Kidney epithelial cell (primary cell): Measurements from ENCODE around the gene DNMBP. TPM values are rescaled to one million over a fixed set of nuclear protein-coding genes. Genes with fewer than 3 reads are reported as not detected.
"Not testable (repeated sequence)": the region's sequence is repeated elsewhere in the genome, so short reads cannot be mapped to it uniquely, and the experiment has no call there.

ENCODE experiments used
- DNase-seq: peaks from one replicate; pipeline ENCODE4 v3.0.0-alpha.2; 2010; ENCODE audit warnings: low read depth
- H3K27me3 ChIP-seq: 2 replicates; pipeline ENCODE4 v1.6.0; 2011; ENCODE audit warnings: low read length; ENCODE audit not compliant: control insufficient read depth, insufficient read depth
- H3K36me3 ChIP-seq: 2 replicates; pipeline ENCODE4 v1.5.1; 2011; ENCODE audit warnings: low read length; ENCODE audit not compliant: control insufficient read depth, insufficient read depth
- H3K4me3 ChIP-seq: 2 replicates; pipeline ENCODE4 v1.5.1; 2011; ENCODE audit warnings: low read depth, mild to moderate bottlenecking, control low read depth, low read length
- CTCF ChIP-seq: IDR thresholded peaks from 2 replicates; pipeline ENCODE4 v1.5.1; 2011; ENCODE audit warnings: mild to moderate bottlenecking, moderate library complexity, low read length, control low read depth, inconsistent platforms; ENCODE audit not compliant: insufficient read depth, poor library complexity, severe bottlenecking
- total RNA-seq: library from RNA; depleted of rRNA; stranded (reverse); fragments of >200 nt; gene quantifications from 2 replicates; pipeline ENCODE4 v1.2.3, GENCODE V29; 2015

DNMBP gene
- total RNA-seq, 1 donor from 2014 or later: 15.3 TPM

GRCh38 chr10:99849057-99849456, 160.7 kb downstream of the DNMBP start:
- no peak overlapping the region for H3K4me3 ChIP-seq
- no peaks in the 10 kb centered on the region for H3K27me3 ChIP-seq
- TF ChIP-seq CTCF: no peak
- no peaks in the 10 kb centered on the region for H3K36me3 ChIP-seq
- no peak for DNase-seq

GRCh38 chr10:99845837-99846382, 163.8 kb downstream of the DNMBP start:
- H3K4me3 ChIP-seq: no peak overlapping the region
- peak; percentile 83 for TF ChIP-seq CTCF
- H3K36me3 ChIP-seq: no peaks in the 10 kb centered on the region
- H3K27me3 ChIP-seq: no peaks in the 10 kb centered on the region
- DNase-seq: peak; percentile 76

- H3K4me3 ChIP-seq: no peak overlapping the region
- no peaks in the 10 kb centered on the region for H3K36me3 ChIP-seq
- TF ChIP-seq CTCF: no peak
- no peaks in the 10 kb centered on the region for H3K27me3 ChIP-seq
- no peak for DNase-seq
These were observed 165.3 kb downstream of the DNMBP start for GRCh38 chr10:99844433-99844955.

- no peak for DNase-seq
- no peak overlapping the region for H3K4me3 ChIP-seq
- no peaks in the 10 kb centered on the region for H3K27me3 ChIP-seq
- no peak for TF ChIP-seq CTCF
- no peaks in the 10 kb centered on the region for H3K36me3 ChIP-seq
These were observed 166.4 kb downstream of the DNMBP start for GRCh38 chr10:99843310-99843709.

- no peak for TF ChIP-seq CTCF
These were observed 168.0 kb downstream of the DNMBP start for GRCh38 chr10:99841746-99842145.

GRCh38 chr10:99840859-99841258, 168.9 kb downstream of the DNMBP start:
- H3K4me3 ChIP-seq, H3K27me3 ChIP-seq, H3K36me3 ChIP-seq, DNase-seq: not testable (repeated sequence)

More at GRCh38 chr10:99841746-99842145, 168.0 kb downstream of the DNMBP start:
- no peaks in the 10 kb centered on the region for H3K27me3 ChIP-seq
- DNase-seq: no peak
- no peaks in the 10 kb centered on the region for H3K36me3 ChIP-seq
- H3K4me3 ChIP-seq: no peak overlapping the region
